Measurements from ENCODE around the gene GLB1L. TPM values are rescaled to one million over a fixed set of nuclear protein-coding genes. Genes with fewer than 3 reads are reported as not detected.

GLB1L gene
- total and polyA plus RNA-seq, 8 donors, result 0.58 to 31.4 (median 3.1) TPM; not detected in 1

- Histone ChIP-seq H3K4me3 (no peak overlapping the region), H3K27ac (no peak overlapping the region), H3K9me3 (no peaks in the 10 kb centered on the region), H3K36me3 (no peaks in the 10 kb centered on the region), H3K4me1 (peaks cover 0 to 6% (median 0%) of the 10 kb centered on the region in 4 donors), H3K27me3 (no peaks in the 10 kb centered on the region)
- intact Hi-C loops (cut with DNase I; ENCODE audit: low total_unique reads), result no loop called here
- no peak for DNase-seq
- TF ChIP-seq POLR2AphosphoS5 (IDR thresholded peaks at IDR 0.05), result no peak
- no peak for TF ChIP-seq POLR2A (IDR thresholded peaks at IDR 0.05)
- TF ChIP-seq EP300 (IDR thresholded peaks at IDR 0.05), result no peak
- no peak for TF ChIP-seq CTCF (IDR thresholded peaks at IDR 0.05)
- WGBS, 5 donors, result 82 to 93% (median 88%) methylated on average over 5 of the region's 5 CpGs
These were observed 24.8 kb upstream of the GLB1L start for GRCh38 chr2:219270055-219270372.

DNA sequence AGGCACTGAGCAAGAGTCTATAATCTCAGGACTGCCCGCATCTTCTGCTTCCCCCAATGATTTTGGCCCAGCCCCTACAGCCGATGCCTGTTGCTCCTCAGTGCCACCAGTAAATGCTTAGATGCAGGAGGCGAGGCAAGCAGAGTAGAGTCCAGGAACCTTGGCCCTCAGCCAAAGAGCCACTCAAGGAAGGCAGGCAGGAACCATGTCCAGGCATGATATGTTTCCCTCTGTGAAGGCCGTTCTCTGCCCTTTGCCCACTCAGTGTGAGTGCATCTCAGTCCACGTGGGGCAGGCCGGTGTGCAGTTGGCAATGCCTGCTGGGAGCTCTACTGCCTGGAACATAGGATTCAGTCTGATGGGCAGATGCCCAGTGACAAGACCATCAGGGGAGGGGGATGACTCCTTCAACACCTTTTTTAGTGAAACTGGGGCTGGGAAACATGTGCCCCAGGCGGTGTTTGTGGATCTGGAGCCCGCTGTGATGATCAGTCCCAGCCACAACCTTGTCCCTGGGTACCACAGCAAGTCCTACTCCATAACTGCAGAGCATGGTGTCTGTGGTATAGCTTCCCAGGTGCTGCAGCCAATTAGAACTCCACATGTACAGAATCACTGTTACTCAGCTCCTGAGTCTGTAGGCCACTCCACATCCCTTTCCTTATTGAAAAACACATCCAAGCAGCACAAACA lies 24.3 kb upstream of the GLB1L start:
- Histone ChIP-seq H3K36me3 (no peaks in the 10 kb centered on the region), H3K9me3 (no peaks in the 10 kb centered on the region), H3K4me1 (peaks cover 0 to 6% (median 0%) of the 10 kb centered on the region in 4 donors), H3K27me3 (no peaks in the 10 kb centered on the region), H3K4me3 (no peak overlapping the region), H3K27ac (no peak overlapping the region)
- DNase-seq, result peak; percentile 61 to 73
- 36 to 50% (median 44%) methylated on average over 6 to 8 of the region's 8 CpGs for WGBS, 5 donors
- TF ChIP-seq POLR2AphosphoS5 (IDR thresholded peaks at IDR 0.05) (no peak), CTCF (IDR thresholded peaks at IDR 0.05) (no peak), POLR2A (IDR thresholded peaks at IDR 0.05) (no peak), EP300 (IDR thresholded peaks at IDR 0.05) (no peak)
- intact Hi-C loops (cut with DNase I; ENCODE audit: low total_unique reads), result no loop called here

GRCh38 chr2:219268294-219268693 lies 23.1 kb upstream of the GLB1L start:
- no peak for TF ChIP-seq EP300 (IDR thresholded peaks at IDR 0.05)
- no peak for TF ChIP-seq POLR2AphosphoS5 (IDR thresholded peaks at IDR 0.05)
- no peak for TF ChIP-seq POLR2A (IDR thresholded peaks at IDR 0.05)
- no peak for TF ChIP-seq CTCF (IDR thresholded peaks at IDR 0.05)
- Histone ChIP-seq H3K4me3 (no peak overlapping the region), H3K36me3 (no peaks in the 10 kb centered on the region), H3K27ac (no peak overlapping the region), H3K27me3 (no peaks in the 10 kb centered on the region), H3K4me1 (peaks cover 0 to 6% (median 0%) of the 10 kb centered on the region in 4 donors), H3K9me3 (no peaks in the 10 kb centered on the region)
- no peak for DNase-seq
- intact Hi-C loops (cut with DNase I; ENCODE audit: low total_unique reads), result no loop called here
- 83 to 89% (median 89%) methylated on average over 2 of the region's 2 CpGs for whole genome bisulfite sequencing, 5 donors

GRCh38 chr2:219266886-219267285 lies 21.6 kb upstream of the GLB1L start:
- H3K4me1 ChIP-seq, result peaks cover 0 to 6% (median 0%) of the 10 kb centered on the region in 4 donors
- no peaks in the 10 kb centered on the region for H3K9me3 ChIP-seq
- intact Hi-C loops (cut with DNase I; ENCODE audit: low total_unique reads), result no loop called here
- H3K4me3 ChIP-seq, result no peak overlapping the region
- WGBS, 5 donors, result 80 to 100% (median 87%) methylated on average over 1 of the region's 1 CpG
- TF ChIP-seq CTCF (IDR thresholded peaks at IDR 0.05) (no peak), EP300 (IDR thresholded peaks at IDR 0.05) (no peak), POLR2A (IDR thresholded peaks at IDR 0.05) (no peak), POLR2AphosphoS5 (IDR thresholded peaks at IDR 0.05) (no peak)
- no peaks in the 10 kb centered on the region for H3K36me3 ChIP-seq
- peaks cover 0 to 4% (median 0%) of the 10 kb centered on the region in 3 donors for H3K27me3 ChIP-seq
- H3K27ac ChIP-seq, result no peak overlapping the region
- no peak for DNase-seq
